GM19455 (cell line): ENCODE measurements around the gene LDLRAD3.

Source experiments
- ATAC-seq: cut with Tn5 transposase; IDR thresholded peaks from one replicate; pipeline ENCODE4 v1.9.1; 2021; ENCODE audit not compliant: unreplicated experiment

The LDLRAD3 gene

GRCh38 chr11:36195496-36196354, 251.9 kb downstream of the LDLRAD3 start:
- ATAC-seq = no peak

- no peak for ATAC-seq
Measured at GRCh38 chr11:36196411-36196998, 252.6 kb downstream of the LDLRAD3 start.

GRCh38 chr11:36201411-36201810, 257.5 kb downstream of the LDLRAD3 start:
- no peak for ATAC-seq

GRCh38 chr11:36205536-36205935, 261.7 kb downstream of the LDLRAD3 start:
- ATAC-seq = no peak

GRCh38 chr11:36210529-36210928, 266.7 kb downstream of the LDLRAD3 start:
- no peak for ATAC-seq

GRCh38 chr11:36211761-36212430, 268.0 kb downstream of the LDLRAD3 start:
- ATAC-seq = no peak

GRCh38 chr11:36212564-36213392, 268.9 kb downstream of the LDLRAD3 start:
- no peak for ATAC-seq

GRCh38 chr11:36213393-36213840, 269.6 kb downstream of the LDLRAD3 start:
- ATAC-seq = no peak

GRCh38 chr11:36214480-36214879, 270.6 kb downstream of the LDLRAD3 start:
- no peak for ATAC-seq

- ATAC-seq = no peak
Measured at GRCh38 chr11:36214976-36215692, 271.3 kb downstream of the LDLRAD3 start.

GRCh38 chr11:36215693-36216060, 271.8 kb downstream of the LDLRAD3 start:
- ATAC-seq = no peak

GRCh38 chr11:36216061-36216615, 272.3 kb downstream of the LDLRAD3 start:
- ATAC-seq = no peak

- no peak for ATAC-seq
Measured at GRCh38 chr11:36218283-36218921, 274.5 kb downstream of the LDLRAD3 start.

GRCh38 chr11:36219996-36220395, 276.1 kb downstream of the LDLRAD3 start:
- ATAC-seq = no peak

GRCh38 chr11:36222831-36223635, 279.2 kb downstream of the LDLRAD3 start:
- ATAC-seq = no peak

GRCh38 chr11:36224209-36224882, 280.5 kb downstream of the LDLRAD3 start:
- ATAC-seq = no peak

- no peak for ATAC-seq
Measured at GRCh38 chr11:36227044-36227443, 283.2 kb downstream of the LDLRAD3 start.

- ATAC-seq = no peak
Measured at GRCh38 chr11:36228689-36229088, 284.8 kb downstream of the LDLRAD3 start.
